HEK293 (cell line): ENCODE measurements around the gene CTSH.
A peak's percentile ranks its signal among the peaks of the same experiment; 100 is the strongest.

Source experiments
- CTCF ChIA-PET: fragments of 350-600 bp; formaldehyde crosslinking; extraction: SDS; loops from one replicate; lab custom pipeline; 2021; ENCODE audit warnings: antibody characterized with exemption; lab: Yijun Ruan, JAX
- POLR2A ChIA-PET: fragments of 300-600 bp; formaldehyde crosslinking; extraction: SDS; loops from one replicate; lab custom pipeline; 2020; ENCODE audit warnings: antibody characterized with exemption, inconsistent platforms; lab: Yijun Ruan, JAX
- H3K27ac ChIP-seq: fragments of 200-500 bp; sonication (Bioruptor generic); 2 replicates; pipeline ENCODE4 v1.5.1; 2014; ENCODE audit warnings: low read depth, low read length, control low read depth, inconsistent platforms; ENCODE audit errors: extremely low read depth
- H3K36me3 ChIP-seq, 2 experiments: fragments of 200-500 bp in 1 of 2; sonication (Bioruptor generic) in 1 of 2; 1 replicate in 1 of 2; 2 replicates in 1 of 2; pipeline ENCODE4 v1.5.1; 2014 to 2017; ENCODE audit warnings: inconsistent platforms in 2 of 2, low read length in 2 of 2; ENCODE audit not compliant: control insufficient read depth in 2 of 2, insufficient read depth in 1 of 2
- H3K4me1 ChIP-seq: fragments of 200-500 bp; sonication (Bioruptor generic); 2 replicates; pipeline ENCODE4 v1.5.1; 2014; ENCODE audit warnings: mild to moderate bottlenecking, low read length, inconsistent platforms; ENCODE audit not compliant: control insufficient read depth, insufficient read depth
- H3K4me3 ChIP-seq: 2 replicates; pipeline ENCODE4 v1.5.1; 2011; ENCODE audit warnings: low read depth, mild to moderate bottlenecking, control low read depth, low read length, moderate library complexity
- H3K9me3 ChIP-seq: fragments of 200-500 bp; sonication (Bioruptor generic); 2 replicates; pipeline ENCODE4 v1.5.1; 2014; ENCODE audit warnings: low read depth, low read length, inconsistent platforms; ENCODE audit not compliant: control insufficient read depth, insufficient read depth
- EGR2 ChIP-seq: fragments of 450-650 bp; formaldehyde crosslinking; IDR thresholded peaks from 2 replicates; pipeline ENCODE4 v1.5.1; 2016; ENCODE audit warnings: low read depth, missing biosample characterization, missing genetic modification characterization
- FEZF1 ChIP-seq: fragments of 450-650 bp; formaldehyde crosslinking; IDR thresholded peaks from 2 replicates; pipeline ENCODE4 v1.5.1; 2016; ENCODE audit warnings: missing biosample characterization, missing genetic modification characterization
- IKZF3 ChIP-seq: fragments of 450-650 bp; IDR thresholded peaks from 2 replicates; pipeline ENCODE4 v1.5.0; 2018; ENCODE audit warnings: missing biosample characterization, mild to moderate bottlenecking, missing genetic modification characterization, moderate library complexity
- INSM2 ChIP-seq: fragments of 450-650 bp; formaldehyde crosslinking; IDR thresholded peaks from 2 replicates; pipeline ENCODE4 v1.5.1; 2016; ENCODE audit warnings: missing biosample characterization, missing genetic modification characterization
- MZF1 ChIP-seq: fragments of 450-650 bp; formaldehyde crosslinking; IDR thresholded peaks from 2 replicates; pipeline ENCODE4 v1.5.1; 2017; ENCODE audit warnings: missing biosample characterization, missing genetic modification characterization, borderline replicate concordance
- PRDM2 ChIP-seq: fragments of 450-650 bp; formaldehyde crosslinking; IDR thresholded peaks from 2 replicates; pipeline ENCODE4 v1.5.1; 2016; ENCODE audit warnings: missing biosample characterization, missing genetic modification characterization, borderline replicate concordance
- SETDB1 ChIP-seq: IDR thresholded peaks from one replicate; pipeline ENCODE4 v1.6.1; 2017; ENCODE audit warnings: mild to moderate bottlenecking, low read length, moderate library complexity, mixed read lengths; ENCODE audit not compliant: insufficient read length
- YY2 ChIP-seq: fragments of 450-650 bp; formaldehyde crosslinking; IDR thresholded peaks from 2 replicates; pipeline ENCODE4 v1.5.1; 2016; ENCODE audit warnings: missing biosample characterization, missing genetic modification characterization
- ZBTB49 ChIP-seq: fragments of 450-650 bp; formaldehyde crosslinking; IDR thresholded peaks from 2 replicates; pipeline ENCODE4 v1.5.1; 2016; ENCODE audit warnings: missing biosample characterization, missing genetic modification characterization, low read depth
- ZBTB8A ChIP-seq: fragments of 450-650 bp; formaldehyde crosslinking; IDR thresholded peaks from 2 replicates; pipeline ENCODE4 v1.5.1; 2016; ENCODE audit warnings: missing biosample characterization, missing genetic modification characterization
- ZIC2 ChIP-seq: fragments of 450-650 bp; formaldehyde crosslinking; IDR thresholded peaks from 2 replicates; pipeline ENCODE4 v1.5.1; 2016; ENCODE audit warnings: missing biosample characterization, missing genetic modification characterization
- ZNF121 ChIP-seq: fragments of 450-650 bp; formaldehyde crosslinking; IDR thresholded peaks from 2 replicates; pipeline ENCODE4 v1.5.1; 2016; ENCODE audit warnings: missing biosample characterization, missing genetic modification characterization
- ZNF132 ChIP-seq: fragments of 450-650 bp; formaldehyde crosslinking; IDR thresholded peaks from 2 replicates; pipeline ENCODE4 v1.5.1; 2017; ENCODE audit warnings: missing biosample characterization, missing genetic modification characterization, borderline replicate concordance
- ZNF157 ChIP-seq: fragments of 450-650 bp; formaldehyde crosslinking; IDR thresholded peaks from 2 replicates; pipeline ENCODE4 v1.5.1; 2016; ENCODE audit warnings: missing biosample characterization, missing genetic modification characterization
- ZNF174 ChIP-seq: fragments of 450-650 bp; formaldehyde crosslinking; IDR thresholded peaks from 2 replicates; pipeline ENCODE4 v1.5.0; 2017; ENCODE audit warnings: missing biosample characterization, mild to moderate bottlenecking, missing genetic modification characterization
- ZNF2 ChIP-seq: fragments of 450-650 bp; formaldehyde crosslinking; IDR thresholded peaks from 2 replicates; pipeline ENCODE4 v1.5.1; 2016; ENCODE audit warnings: missing biosample characterization, missing genetic modification characterization
- ZNF324 ChIP-seq: fragments of 450-650 bp; formaldehyde crosslinking; IDR thresholded peaks from 2 replicates; pipeline ENCODE4 v1.5.1; 2016; ENCODE audit warnings: missing biosample characterization, missing genetic modification characterization
- ZNF335 ChIP-seq: fragments of 450-650 bp; formaldehyde crosslinking; conservative IDR thresholded peaks from 2 replicates; pipeline ENCODE4 v1.5.1; 2016; ENCODE audit warnings: missing biosample characterization, missing genetic modification characterization
- ZNF354C ChIP-seq: fragments of 450-650 bp; formaldehyde crosslinking; IDR thresholded peaks from 2 replicates; pipeline ENCODE4 v1.5.1; 2016; ENCODE audit warnings: missing biosample characterization, missing genetic modification characterization, low read depth, borderline replicate concordance
- ZNF362 ChIP-seq: fragments of 450-650 bp; formaldehyde crosslinking; IDR thresholded peaks from 2 replicates; pipeline ENCODE4 v1.5.1; 2016; ENCODE audit warnings: missing biosample characterization, missing genetic modification characterization
- ZNF654 ChIP-seq: fragments of 450-650 bp; formaldehyde crosslinking; IDR thresholded peaks from 2 replicates; pipeline ENCODE4 v1.5.1; 2016; ENCODE audit warnings: low read depth, missing biosample characterization, missing genetic modification characterization
- ZNF792 ChIP-seq: fragments of 450-650 bp; formaldehyde crosslinking; IDR thresholded peaks from 2 replicates; pipeline ENCODE4 v1.5.1; 2016; ENCODE audit warnings: missing biosample characterization, missing genetic modification characterization
- ZNF837 ChIP-seq: fragments of 450-650 bp; formaldehyde crosslinking; IDR thresholded peaks from 2 replicates; pipeline ENCODE4 v1.5.1; 2016; ENCODE audit warnings: missing biosample characterization, missing genetic modification characterization
- ZSCAN30 ChIP-seq: fragments of 450-650 bp; IDR thresholded peaks from 2 replicates; pipeline ENCODE4 v1.5.1; 2018; ENCODE audit warnings: missing biosample characterization, mild to moderate bottlenecking, missing genetic modification characterization, moderate library complexity

CTSH gene

GRCh38 chr15:78910271-78910670 is 34.6 kb downstream of the CTSH start:
- TF ChIP-seq FEZF1 (tag by site-specific recombination) (no peak), SETDB1 (no peak), ZNF335 (tag by site-specific recombination) (no peak), MZF1 (tag by site-specific recombination) (no peak), ZNF792 (tag by site-specific recombination) (no peak), ZNF837 (tag by site-specific recombination) (no peak), ZNF362 (tag by site-specific recombination) (no peak), ZNF354C (tag by site-specific recombination) (no peak), YY2 (no peak), ZNF324 (tag by site-specific recombination) (no peak), PRDM2 (tag by site-specific recombination) (no peak), ZBTB49 (tag by site-specific recombination) (no peak), ZNF132 (tag by site-specific recombination) (no peak)
- H3K4me1 ChIP-seq = no peaks in the 10 kb centered on the region
- POLR2A ChIA-PET = interaction anchor here (0.8 kb wide), 1 partner anchor 69 kb away, joined by 3 read pairs; no protein-coding TSS in a partner anchor
- no peaks in the 10 kb centered on the region for H3K9me3 ChIP-seq
- CTCF ChIA-PET = interaction anchor here (0.5 to 9.6 kb wide), 22 partner anchors 9 to 298 kb away, joined by 3 to 157 read pairs (median 5); partner anchors contain the start of gene CTSH
- H3K36me3 ChIP-seq = peaks cover 45 to 73% of the 10 kb centered on the region in 2 experiments
- H3K27ac ChIP-seq = no peak overlapping the region
- H3K4me3 ChIP-seq = no peak overlapping the region

GRCh38 chr15:78909791-78910228 is 35.0 kb downstream of the CTSH start:
- Histone ChIP-seq H3K4me1 (no peaks in the 10 kb centered on the region), H3K27ac (no peak overlapping the region), H3K4me3 (no peak overlapping the region), H3K36me3 (peaks cover 49 to 73% of the 10 kb centered on the region in 2 experiments), H3K9me3 (no peaks in the 10 kb centered on the region)
- ChIA-PET POLR2A (interaction anchor here (0.8 to 0.9 kb wide), 2 partner anchors 19 to 70 kb away, joined by 3 read pairs; no protein-coding TSS in a partner anchor), CTCF (interaction anchor here (0.5 to 9.6 kb wide), 24 partner anchors 9 to 317 kb away, joined by 3 to 157 read pairs (median 5); partner anchors contain the start of gene CTSH)
- TF ChIP-seq ZNF654 (tag by site-specific recombination) (peak; percentile 63), ZIC2 (tag by site-specific recombination) (peak; percentile 50), ZBTB8A (tag by site-specific recombination) (peak; percentile 49), INSM2 (tag by site-specific recombination) (no peak), ZSCAN30 (tag by site-specific recombination) (peak; percentile 41; the same call in 1 of the 2 replicates), ZNF2 (tag by site-specific recombination) (peak; percentile 84), EGR2 (tag by site-specific recombination) (peak; percentile 73; the same call in 1 of the 2 replicates), ZNF121 (tag by site-specific recombination) (no peak), ZNF157 (tag by site-specific recombination) (no peak), IKZF3 (tag by site-specific recombination) (peak; percentile 45; the same call in 1 of the 2 replicates), ZNF174 (tag by site-specific recombination) (no peak)
